Liver (tissue), 3 donors: Measurements from ENCODE around the gene CLIP4.

Experiments
- CTCF ChIP-seq: fragments of 150-350 bp; IDR thresholded peaks from 2 replicates; pipeline ENCODE4 v1.5.1; 2017; ENCODE audit warnings: improper control_type of control experiment, low read depth, low read length; ENCODE audit not compliant: missing input control
- EGR1 ChIP-seq, 2 donors: IDR thresholded peaks; 2 replicates each; pipeline ENCODE4 v1.6.1; 2016 to 2018; ENCODE audit warnings: antibody characterized with exemption in 2 of 2, low read depth in 2 of 2
- HNF4G ChIP-seq: IDR thresholded peaks from 2 replicates; pipeline ENCODE4 v1.6.1; 2016; ENCODE audit warnings: antibody characterized with exemption
- JUND ChIP-seq, 2 donors: IDR thresholded peaks; 2 replicates each; pipeline ENCODE4 v1.6.1; 2016; ENCODE audit warnings: antibody characterized with exemption in 2 of 2
- RAD21 ChIP-seq, 2 donors: IDR thresholded peaks; 2 replicates each; pipeline ENCODE4 v1.6.1; 2016; ENCODE audit warnings: antibody characterized with exemption in 2 of 2, mild to moderate bottlenecking in 2 of 2
- SP1 ChIP-seq: IDR thresholded peaks from 2 replicates; pipeline ENCODE4 v1.6.1; 2018; ENCODE audit warnings: antibody characterized with exemption, mild to moderate bottlenecking
- TAF1 ChIP-seq: conservative IDR thresholded peaks from 2 replicates; pipeline ENCODE4 v1.6.1; 2016; ENCODE audit warnings: antibody characterized with exemption, mild to moderate bottlenecking
- YY1 ChIP-seq: IDR thresholded peaks from 2 replicates; pipeline ENCODE4 v1.6.1; 2016; ENCODE audit warnings: antibody characterized with exemption, mild to moderate bottlenecking
- ZBTB33 ChIP-seq: IDR thresholded peaks from 2 replicates; pipeline ENCODE4 v1.6.1; 2016; ENCODE audit warnings: antibody characterized with exemption
- donor health status: healthy.
- donor health status: healthy.

GRCh38 chr2:29207352-29208148, 92.3 kb downstream of the CLIP4 start:
- no peak for TF ChIP-seq CTCF
- TF ChIP-seq ZBTB33: no peak
- no peak for TF ChIP-seq HNF4G
- TF ChIP-seq EGR1 (IDR thresholded peaks at IDR 0.05; ENCODE audit: low read depth in 2 of 2): no peak
- TF ChIP-seq SP1: no peak
- TF ChIP-seq YY1: no peak
- no peak for TF ChIP-seq RAD21 (IDR thresholded peaks at IDR 0.05)
- TF ChIP-seq TAF1: no peak
- TF ChIP-seq JUND (IDR thresholded peaks at IDR 0.05): no peak
